ENCODE data around the gene NUTM2A. TPM values are rescaled to one million over a fixed set of nuclear protein-coding genes. Genes with fewer than 3 reads are reported as not detected.
"Not testable (repeated sequence)": the region's sequence is repeated elsewhere in the genome, so short reads cannot be mapped to it uniquely, and the experiment has no call there.

The NUTM2A gene
- 1.1 TPM for total RNA-seq
- long read RNA-seq, partial matches to known transcripts: 0 of 4 reads
- long read RNA-seq, other reads (novel, unspliced or antisense): 4 of 4 reads

GRCh38 chr10:87225148-87225547 lies at the start of gene NUTM2A:
Gene NUTM2A, plus strand, starts transcription at chr10:87225448. Its CDS starts 383 bp downstream, at chr10:87225831.
- not testable (repeated sequence) for DNase-seq (ENCODE audit: low spot score)

- not testable (repeated sequence) for DNase-seq (ENCODE audit: low spot score)
Measured at GRCh38 chr10:87177587-87177986, 47.7 kb upstream of the NUTM2A start.

- DNase-seq (ENCODE audit: low spot score): not testable (repeated sequence)
Measured at GRCh38 chr10:87184421-87184820, 40.8 kb upstream of the NUTM2A start.

- not testable (repeated sequence) for DNase-seq (ENCODE audit: low spot score)
Measured at GRCh38 chr10:87186016-87186415, 39.2 kb upstream of the NUTM2A start.

- not testable (repeated sequence) for DNase-seq (ENCODE audit: low spot score)
Measured at GRCh38 chr10:87187573-87187972, 37.7 kb upstream of the NUTM2A start.

GRCh38 chr10:87191841-87192240 lies 33.4 kb upstream of the NUTM2A start:
- DNase-seq (ENCODE audit: low spot score): not testable (repeated sequence)

- not testable (repeated sequence) for DNase-seq (ENCODE audit: low spot score)
Measured at GRCh38 chr10:87200924-87201323, 24.3 kb upstream of the NUTM2A start.

- DNase-seq (ENCODE audit: low spot score): not testable (repeated sequence)
Measured at GRCh38 chr10:87204801-87205200, 20.4 kb upstream of the NUTM2A start.

- DNase-seq (ENCODE audit: low spot score): not testable (repeated sequence)
Measured at GRCh38 chr10:87206922-87207321, 18.3 kb upstream of the NUTM2A start.

GRCh38 chr10:87210309-87210708 lies 14.9 kb upstream of the NUTM2A start:
- not testable (repeated sequence) for DNase-seq (ENCODE audit: low spot score)

GRCh38 chr10:87211848-87212247 lies 13.4 kb upstream of the NUTM2A start:
- DNase-seq (ENCODE audit: low spot score): not testable (repeated sequence)

- DNase-seq (ENCODE audit: low spot score): not testable (repeated sequence)
Measured at GRCh38 chr10:87213150-87213765, 12.0 kb upstream of the NUTM2A start.

- not testable (repeated sequence) for DNase-seq (ENCODE audit: low spot score)
Measured at GRCh38 chr10:87213806-87214205, 11.4 kb upstream of the NUTM2A start.

- DNase-seq (ENCODE audit: low spot score): not testable (repeated sequence)
Measured at GRCh38 chr10:87216120-87216519, 9.1 kb upstream of the NUTM2A start.

GRCh38 chr10:87219370-87219769 lies 5.9 kb upstream of the NUTM2A start:
- not testable (repeated sequence) for DNase-seq (ENCODE audit: low spot score)

GRCh38 chr10:87222789-87223188 lies 2.5 kb upstream of the NUTM2A start:
- DNase-seq (ENCODE audit: low spot score): not testable (repeated sequence)

GRCh38 chr10:87228247-87228646 lies 3.0 kb downstream of the NUTM2A start:
- DNase-seq (ENCODE audit: low spot score): not testable (repeated sequence)

GRCh38 chr10:87229211-87229610 lies 4.0 kb downstream of the NUTM2A start:
- DNase-seq (ENCODE audit: low spot score): not testable (repeated sequence)

GRCh38 chr10:87234854-87235253 lies 9.6 kb downstream of the NUTM2A start:
- DNase-seq (ENCODE audit: low spot score): not testable (repeated sequence)

- not testable (repeated sequence) for DNase-seq (ENCODE audit: low spot score)
Measured at GRCh38 chr10:87237244-87237643, 12.0 kb downstream of the NUTM2A start.

GRCh38 chr10:87239346-87239808 lies 14.1 kb downstream of the NUTM2A start:
- DNase-seq (ENCODE audit: low spot score): not testable (repeated sequence)

GRCh38 chr10:87242192-87242591 lies 16.9 kb downstream of the NUTM2A start:
- DNase-seq (ENCODE audit: low spot score): not testable (repeated sequence)

GRCh38 chr10:87247335-87247734 lies 22.1 kb downstream of the NUTM2A start:
- DNase-seq (ENCODE audit: low spot score): not testable (repeated sequence)

Measured in mesenteric fat pad (tissue), 1 donor.